Activated CD4-positive, alpha-beta T cell treated with anti-CD3 and anti-CD28 coated beads, Interleukin-2, Interleukin-6, amounts not matched to agents 100 ng/mL and 50 ng/mL, durations not matched to agents 16 hours and 8 hours (primary cell): ENCODE measurements around the gene TFEB.

Source experiments
- DNase-seq: peaks from one replicate; pipeline ENCODE4 v3.0.0-alpha.2; 2020

The TFEB gene

GRCh38 chr6:41635365-41635764, 100.0 kb downstream of the TFEB start:
- no peak for DNase-seq

GRCh38 chr6:41634657-41635056, 100.8 kb downstream of the TFEB start:
- DNase-seq: no peak
